Suppressor macrophage (primary cell): ENCODE data around the gene RUNX2.

Source experiments
- DNase-seq, 4 experiments: peaks; one replicate each; pipeline ENCODE4 v3.0.0-alpha.2; 2020 to 2022

Gene RUNX2

DNA sequence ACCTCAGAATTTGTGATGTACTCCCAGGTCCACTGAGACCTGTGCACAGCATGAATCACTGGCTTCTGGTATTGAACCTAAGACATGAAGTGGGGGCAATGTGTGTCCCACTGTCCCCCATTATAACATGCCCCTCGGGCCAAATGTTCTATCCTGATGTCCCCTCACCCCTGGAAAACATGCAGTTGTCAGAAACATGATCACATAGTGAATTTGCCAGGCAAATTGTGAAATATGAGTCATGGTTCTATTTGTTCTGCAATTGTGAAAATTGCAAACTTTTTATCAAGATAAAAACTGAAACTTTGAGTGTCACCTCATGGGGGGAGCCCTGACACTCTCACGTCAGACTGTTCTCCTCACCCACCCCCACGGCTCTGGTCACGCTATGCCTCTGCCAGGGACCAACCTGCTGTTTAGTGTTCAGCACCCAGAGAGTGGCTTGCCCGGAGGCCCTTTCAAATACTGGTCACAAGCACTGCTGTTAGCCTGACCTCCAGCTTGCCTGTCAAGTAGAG lies 382.2 kb downstream of the RUNX2 start:
- peak; percentile 72 to 85 (median 76) for DNase-seq

GRCh38 chr6:45712076-45712475 lies 383.9 kb downstream of the RUNX2 start:
- DNase-seq = no peak

- peak; percentile 26 to 78 (median 51) for DNase-seq
Observed at GRCh38 chr6:45712786-45713185, 384.7 kb downstream of the RUNX2 start.
